ENCODE data around the gene CYFIP2. TPM values are rescaled to one million over a fixed set of nuclear protein-coding genes. Genes with fewer than 3 reads are reported as not detected.
A peak's percentile ranks its signal among the peaks of the same experiment; 100 is the strongest.

CYFIP2 gene
- polyA plus RNA-seq, 1 donor (not counting 4 experiments of a cell fraction or from before 2014, with no cell fraction given) = 0.62 TPM

GRCh38 chr5:157387683-157388093 is 121.8 kb downstream of the CYFIP2 start:
- dilution Hi-C loops (cut with MboI; ENCODE audit: extremely low pct_ligation_motif_present, low sequenced_read_pairs) = no loop called here
- TF ChIP-seq, protein P1, sequence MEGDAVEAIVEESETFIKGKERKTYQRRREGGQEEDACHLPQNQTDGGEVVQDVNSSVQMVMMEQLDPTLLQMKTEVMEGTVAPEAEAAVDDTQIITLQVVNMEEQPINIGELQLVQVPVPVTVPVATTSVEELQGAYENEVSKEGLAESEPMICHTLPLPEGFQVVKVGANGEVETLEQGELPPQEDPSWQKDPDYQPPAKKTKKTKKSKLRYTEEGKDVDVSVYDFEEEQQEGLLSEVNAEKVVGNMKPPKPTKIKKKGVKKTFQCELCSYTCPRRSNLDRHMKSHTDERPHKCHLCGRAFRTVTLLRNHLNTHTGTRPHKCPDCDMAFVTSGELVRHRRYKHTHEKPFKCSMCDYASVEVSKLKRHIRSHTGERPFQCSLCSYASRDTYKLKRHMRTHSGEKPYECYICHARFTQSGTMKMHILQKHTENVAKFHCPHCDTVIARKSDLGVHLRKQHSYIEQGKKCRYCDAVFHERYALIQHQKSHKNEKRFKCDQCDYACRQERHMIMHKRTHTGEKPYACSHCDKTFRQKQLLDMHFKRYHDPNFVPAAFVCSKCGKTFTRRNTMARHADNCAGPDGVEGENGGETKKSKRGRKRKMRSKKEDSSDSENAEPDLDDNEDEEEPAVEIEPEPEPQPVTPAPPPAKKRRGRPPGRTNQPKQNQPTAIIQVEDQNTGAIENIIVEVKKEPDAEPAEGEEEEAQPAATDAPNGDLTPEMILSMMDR (optimal IDR thresholded peaks at IDR 0.05 in 1 of 3, IDR thresholded peaks at IDR 0.05 in 1 of 3, conservative IDR thresholded peaks at IDR 0.05 in 1 of 3; ENCODE audit: extremely low read depth in 1 of 3, insufficient read depth in 2 of 3, low read length in 3 of 3) = no peak
- TF ChIP-seq EZH2 (IDR thresholded peaks at IDR 0.05; ENCODE audit: low read length) = no peak
- no peak overlapping the region for H2AFZ ChIP-seq (ENCODE audit: control insufficient read depth, low read length)
- peaks cover 36% of the 10 kb centered on the region for H3K4me1 ChIP-seq (ENCODE audit: control insufficient read depth, extremely low read depth, insufficient read depth, low read length)
- no peaks in the 10 kb centered on the region for H3K9me3 ChIP-seq (ENCODE audit: control insufficient read depth, low read depth, low read length)
- peak overlapping the region; percentile 12 for H3K4me2 ChIP-seq (ENCODE audit: control insufficient read depth, extremely low read depth, insufficient read depth, low read depth, low read length)
- FAIRE-seq (peak; percentile 5), DNase-seq (ENCODE audit: low read depth, low spot score) (no peak)
- no peaks in the 10 kb centered on the region for H3K27me3 ChIP-seq (ENCODE audit: control insufficient read depth, extremely low read depth, insufficient read depth, low read length)
- H3K79me2 ChIP-seq (ENCODE audit: control insufficient read depth, insufficient read depth, low read length) = no peaks in the 10 kb centered on the region
- H3K9ac ChIP-seq (ENCODE audit: control insufficient read depth, extremely low read depth, insufficient read depth, low read length) = no peak overlapping the region
- H3K9me1 ChIP-seq (ENCODE audit: control insufficient read depth, extremely low read depth, insufficient read depth, low read length) = no peaks in the 10 kb centered on the region
- H4K20me1 ChIP-seq (ENCODE audit: control insufficient read depth, extremely low read depth, insufficient read depth, low read length) = no peaks in the 10 kb centered on the region
- H3K36me3 ChIP-seq (ENCODE audit: control insufficient read depth in 2 of 2, extremely low read depth in 1 of 2, insufficient read depth in 2 of 2, low read length in 2 of 2) = no peaks in the 10 kb centered on the region
- no peak overlapping the region for H3K4me3 ChIP-seq (ENCODE audit: control insufficient read depth in 2 of 3, extremely low read depth in 1 of 3, insufficient read depth in 2 of 3, low read depth in 1 of 3, low read length in 3 of 3)
- no peak overlapping the region for H3K27ac ChIP-seq (ENCODE audit: control insufficient read depth, insufficient read depth, low read length)

GRCh38 chr5:157388111-157388710 is 122.3 kb downstream of the CYFIP2 start:
- Histone ChIP-seq H2AFZ (ENCODE audit: control insufficient read depth, low read length) (no peak overlapping the region), H3K9me3 (ENCODE audit: control insufficient read depth, low read depth, low read length) (no peaks in the 10 kb centered on the region), H3K9ac (ENCODE audit: control insufficient read depth, extremely low read depth, insufficient read depth, low read length) (no peak overlapping the region), H3K27me3 (ENCODE audit: control insufficient read depth, extremely low read depth, insufficient read depth, low read length) (no peaks in the 10 kb centered on the region), H3K27ac (ENCODE audit: control insufficient read depth, insufficient read depth, low read length) (no peak overlapping the region), H3K4me2 (ENCODE audit: control insufficient read depth, extremely low read depth, insufficient read depth, low read depth, low read length) (peak overlapping the region; percentile 12), H3K9me1 (ENCODE audit: control insufficient read depth, extremely low read depth, insufficient read depth, low read length) (no peaks in the 10 kb centered on the region), H3K4me1 (ENCODE audit: control insufficient read depth, extremely low read depth, insufficient read depth, low read length) (peaks cover 36% of the 10 kb centered on the region), H3K4me3 (ENCODE audit: control insufficient read depth in 2 of 3, extremely low read depth in 1 of 3, insufficient read depth in 2 of 3, low read depth in 1 of 3, low read length in 3 of 3) (no peak overlapping the region), H4K20me1 (ENCODE audit: control insufficient read depth, extremely low read depth, insufficient read depth, low read length) (no peaks in the 10 kb centered on the region), H3K36me3 (ENCODE audit: control insufficient read depth in 2 of 2, extremely low read depth in 1 of 2, insufficient read depth in 2 of 2, low read length in 2 of 2) (no peaks in the 10 kb centered on the region), H3K79me2 (ENCODE audit: control insufficient read depth, insufficient read depth, low read length) (no peaks in the 10 kb centered on the region)
- dilution Hi-C loops (cut with MboI; ENCODE audit: extremely low pct_ligation_motif_present, low sequenced_read_pairs) = no loop called here
- no peak for DNase-seq (ENCODE audit: low read depth, low spot score)
- no peak for FAIRE-seq
- TF ChIP-seq, protein P1 (optimal IDR thresholded peaks at IDR 0.05 in 1 of 3, IDR thresholded peaks at IDR 0.05 in 1 of 3, conservative IDR thresholded peaks at IDR 0.05 in 1 of 3; ENCODE audit: extremely low read depth in 1 of 3, insufficient read depth in 2 of 3, low read length in 3 of 3) = no peak
